Spleen (tissue), 11 donors: ENCODE measurements around the gene GSN. TPM values are rescaled to one million over a fixed set of nuclear protein-coding genes. Genes with fewer than 3 reads are reported as not detected.

Source experiments
- DNase-seq: peaks from one replicate; pipeline ENCODE4 v3.0.0-alpha.2; 2020
- H3K27ac ChIP-seq, 8 donors: fragments of 200-600 bp; sonication (generic) in 7 of 8; 1 replicate in 4 of 8; 2 replicates in 4 of 8; pipeline versions ENCODE4 v1.5.0 to v1.8.0; 2016 to 2021; ENCODE audit warnings: inconsistent platforms in 4 of 8, mild to moderate bottlenecking in 4 of 8, moderate library complexity in 1 of 8
- H3K27me3 ChIP-seq, 7 donors: fragments of 200-600 bp; sonication (generic) in 6 of 7; replicated peaks in 1 of 7; 1 replicate in 4 of 7; 2 replicates in 3 of 7; pipeline versions ENCODE4 v1.5.0 to v1.8.0; 2016 to 2021; ENCODE audit warnings: inconsistent platforms in 3 of 7, mild to moderate bottlenecking in 1 of 7
- H3K36me3 ChIP-seq, 6 donors: fragments of 200-600 bp; sonication (generic) in 5 of 6; 1 replicate in 4 of 6; 2 replicates in 2 of 6; pipeline versions ENCODE4 v1.5.0 to v1.8.0; 2016 to 2021; ENCODE audit warnings: inconsistent platforms in 2 of 6
- H3K4me1 ChIP-seq, 6 donors: fragments of 200-600 bp; sonication (generic) in 5 of 6; 1 replicate in 3 of 6; 2 replicates in 3 of 6; pipeline versions ENCODE4 v1.5.0 to v1.8.0; 2016 to 2021; ENCODE audit warnings: inconsistent platforms in 3 of 6
- H3K4me3 ChIP-seq, 8 donors: fragments of 200-600 bp; sonication (generic) in 7 of 8; 1 replicate in 4 of 8; 2 replicates in 4 of 8; pipeline versions ENCODE4 v1.5.0 to v1.8.0; 2016 to 2021; ENCODE audit warnings: inconsistent platforms in 4 of 8, mild to moderate bottlenecking in 4 of 8, moderate library complexity in 2 of 8
- H3K9me3 ChIP-seq, 8 donors: fragments of 200-600 bp; sonication (generic) in 7 of 8; 1 replicate in 4 of 8; 2 replicates in 4 of 8; pipeline versions ENCODE4 v1.5.0 to v1.8.0; 2016 to 2021; ENCODE audit warnings: inconsistent platforms in 4 of 8
- POLR2A ChIP-seq, 3 donors: fragments of 450-650 bp; IDR thresholded peaks; one replicate each; pipeline ENCODE4 v1.5.1; 2017; ENCODE audit warnings: antibody characterized with exemption in 3 of 3, mild to moderate bottlenecking in 1 of 3
- POLR2AphosphoS5 ChIP-seq, 3 donors: sonication (generic); formaldehyde crosslinking; IDR thresholded peaks; one replicate each; pipeline ENCODE4 v1.5.1; 2017; ENCODE audit warnings: antibody characterized with exemption in 3 of 3
- WGBS, 5 donors: extraction: QIAGEN DNeasy Blood & Tissue Kit in 3 of 5; methylation state at CpG; one replicate each; pipeline versions ENCODE4 v1.1.5 to v1.1.7; 2013 to 2018; 5-methylcytosine and 5-hydroxymethylcytosine counted together
- intact Hi-C: fragments of 100-400 bp; cut with DNase I; formaldehyde crosslinking; loops from one replicate; pipeline ENCODE4 v1.15.0; 2023; ENCODE audit warnings: low total_unique reads
- polyA plus RNA-seq, 3 donors: library from polyadenylated mRNA; stranded (reverse); fragments of 200-250 nt; gene quantifications; one replicate each; pipeline ENCODE4 v1.2.1, GENCODE V29; 2013
- total RNA-seq, 7 donors: library from RNA; depleted of rRNA in 3 of 7; stranded (reverse); fragments of >200 nt in 3 of 7; fragmentation: NEBNext Ultra II Directional in 4 of 7; extraction: Animal tissue kit (Norgen Biotek cat#: 25700) in 4 of 7; gene quantifications; one replicate each; pipeline versions ENCODE4 v1.1.0 to v1.2.1, GENCODE V29; 2016 to 2021
- TF ChIP-seq, protein P1 (sequence below), 11 experiments: fragments of 200-600 bp in 7 of 11; fragments of 450-650 bp in 4 of 11; sonication (generic) in 4 of 11; IDR thresholded peaks in 8 of 11; conservative IDR thresholded peaks in 3 of 11; 1 replicate in 7 of 11; 2 replicates in 4 of 11; pipeline versions ENCODE4 v1.4.0 to v1.8.0; 2016 to 2021; ENCODE audit warnings: antibody characterized with exemption in 11 of 11, inconsistent platforms in 4 of 11, mild to moderate bottlenecking in 1 of 11
- donor health status: healthy with polysubstance abuse.
- donor health status: DM: no; HTN: no; CAD: no; lungs with moderate emphysema.
- donor health status: DM: no; HTN: no; CAD: no.
- donor health status: Bipolar disorder and iron deficiency.
- donor health status: healthy.
- donor health status: DM: no; HTN: no; CAD: no.
- donor health status: DM: yes; HTN: yes; CAD: no.

The GSN gene
- total and polyA plus RNA-seq, 10 donors = 115 to 432 (median 227) TPM

DNA sequence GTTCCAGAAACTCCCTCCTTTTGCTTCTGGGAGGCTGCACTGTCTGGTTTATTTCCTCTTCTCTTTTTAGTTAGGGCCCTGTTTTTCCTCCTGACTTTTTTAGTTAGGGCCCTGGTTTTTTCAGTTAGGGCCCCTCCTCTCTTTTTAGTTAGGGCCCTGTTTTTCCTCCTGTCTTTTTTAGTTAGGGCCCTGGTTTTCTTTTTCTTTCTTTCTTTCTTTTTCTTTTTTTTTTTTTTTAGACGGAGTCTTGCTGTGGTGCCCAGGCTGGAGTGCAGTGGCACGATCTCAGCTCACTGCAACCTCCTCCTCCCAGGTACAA, 15.1 kb downstream of the GSN start:
- no peak for TF ChIP-seq POLR2AphosphoS5 (IDR thresholded peaks at IDR 0.05)
- no peak for TF ChIP-seq POLR2A (IDR thresholded peaks at IDR 0.05)
- TF ChIP-seq, protein P1, sequence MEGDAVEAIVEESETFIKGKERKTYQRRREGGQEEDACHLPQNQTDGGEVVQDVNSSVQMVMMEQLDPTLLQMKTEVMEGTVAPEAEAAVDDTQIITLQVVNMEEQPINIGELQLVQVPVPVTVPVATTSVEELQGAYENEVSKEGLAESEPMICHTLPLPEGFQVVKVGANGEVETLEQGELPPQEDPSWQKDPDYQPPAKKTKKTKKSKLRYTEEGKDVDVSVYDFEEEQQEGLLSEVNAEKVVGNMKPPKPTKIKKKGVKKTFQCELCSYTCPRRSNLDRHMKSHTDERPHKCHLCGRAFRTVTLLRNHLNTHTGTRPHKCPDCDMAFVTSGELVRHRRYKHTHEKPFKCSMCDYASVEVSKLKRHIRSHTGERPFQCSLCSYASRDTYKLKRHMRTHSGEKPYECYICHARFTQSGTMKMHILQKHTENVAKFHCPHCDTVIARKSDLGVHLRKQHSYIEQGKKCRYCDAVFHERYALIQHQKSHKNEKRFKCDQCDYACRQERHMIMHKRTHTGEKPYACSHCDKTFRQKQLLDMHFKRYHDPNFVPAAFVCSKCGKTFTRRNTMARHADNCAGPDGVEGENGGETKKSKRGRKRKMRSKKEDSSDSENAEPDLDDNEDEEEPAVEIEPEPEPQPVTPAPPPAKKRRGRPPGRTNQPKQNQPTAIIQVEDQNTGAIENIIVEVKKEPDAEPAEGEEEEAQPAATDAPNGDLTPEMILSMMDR (IDR thresholded peaks at IDR 0.05 in 8 of 11, conservative IDR thresholded peaks at IDR 0.05 in 3 of 11) = no peak
- no peak for DNase-seq
- H3K9me3 ChIP-seq = no peaks in the 10 kb centered on the region
- intact Hi-C loops = no loop called here
- peaks cover 0 to 47% (median 0%) of the 10 kb centered on the region in 6 donors for H3K36me3 ChIP-seq
- no peak overlapping the region for H3K4me3 ChIP-seq
- no peaks in the 10 kb centered on the region for H3K27me3 ChIP-seq
- WGBS, 5 donors = 37 to 83% (median 57%) methylated on average over 2 of the region's 2 CpGs
- H3K4me1 ChIP-seq = peaks cover 69 to 100% (median 97%) of the 10 kb centered on the region in 6 donors
- peak overlapping the region; percentile 63 to 95 (median 88) for H3K27ac ChIP-seq

DNA sequence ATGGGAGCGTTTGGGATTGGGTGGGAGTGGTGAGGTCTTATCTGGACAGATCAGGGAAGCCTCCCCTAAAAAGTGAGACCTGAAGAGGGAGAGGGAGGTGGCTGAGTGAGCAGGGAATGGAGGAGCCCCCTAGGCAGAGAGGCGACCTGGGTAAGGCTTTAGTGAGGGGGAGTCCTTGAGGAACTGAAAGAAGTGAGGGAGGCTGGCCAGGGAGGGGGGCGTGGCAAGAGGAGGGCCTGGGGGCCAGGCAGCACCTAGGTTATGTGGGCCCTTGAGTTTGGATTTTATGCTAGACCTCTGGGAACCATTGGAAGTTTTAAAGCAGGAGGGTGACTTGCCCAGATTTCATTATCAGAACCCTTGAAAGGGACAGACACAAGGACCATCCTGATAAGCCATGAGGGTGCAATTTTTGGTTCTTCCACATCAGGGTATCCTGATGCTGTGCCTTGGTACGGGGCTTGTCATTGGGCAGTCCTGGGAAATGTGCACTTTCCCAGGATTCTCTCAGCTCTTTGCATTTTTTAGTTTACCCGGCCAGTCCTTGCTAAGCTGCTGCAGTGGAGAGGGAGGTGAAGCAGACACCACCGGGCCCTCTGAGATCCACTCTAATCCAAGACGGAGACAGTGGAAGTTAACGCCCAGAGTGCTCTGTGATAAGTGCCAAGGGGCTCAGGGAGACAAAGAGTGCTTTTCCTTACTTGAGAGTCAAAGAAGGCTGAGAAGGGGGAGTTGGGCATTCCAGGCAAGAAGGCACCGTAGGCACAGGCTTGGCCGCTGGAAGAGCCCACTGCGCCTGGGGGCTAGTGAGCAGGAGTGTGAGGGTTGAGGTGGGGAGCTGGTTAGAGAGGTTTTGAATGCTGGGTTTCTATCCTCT, 16.1 kb downstream of the GSN start:
- DNase-seq = no peak
- Histone ChIP-seq H3K4me1 (peaks cover 72 to 100% (median 97%) of the 10 kb centered on the region in 6 donors), H3K36me3 (peaks cover 0 to 54% (median 0%) of the 10 kb centered on the region in 6 donors), H3K27ac (peak overlapping the region; percentile 73 to 95 (median 88)), H3K4me3 (no peak overlapping the region), H3K9me3 (no peaks in the 10 kb centered on the region), H3K27me3 (no peaks in the 10 kb centered on the region)
- TF ChIP-seq POLR2AphosphoS5 (IDR thresholded peaks at IDR 0.05) (no peak), POLR2A (IDR thresholded peaks at IDR 0.05) (no peak)
- TF ChIP-seq, protein P1 (IDR thresholded peaks at IDR 0.05 in 8 of 11, conservative IDR thresholded peaks at IDR 0.05 in 3 of 11) = no peak
- WGBS, 5 donors = 58 to 75% (median 68%) methylated on average over 11 of the region's 11 CpGs
- intact Hi-C loops = no loop called here

DNA sequence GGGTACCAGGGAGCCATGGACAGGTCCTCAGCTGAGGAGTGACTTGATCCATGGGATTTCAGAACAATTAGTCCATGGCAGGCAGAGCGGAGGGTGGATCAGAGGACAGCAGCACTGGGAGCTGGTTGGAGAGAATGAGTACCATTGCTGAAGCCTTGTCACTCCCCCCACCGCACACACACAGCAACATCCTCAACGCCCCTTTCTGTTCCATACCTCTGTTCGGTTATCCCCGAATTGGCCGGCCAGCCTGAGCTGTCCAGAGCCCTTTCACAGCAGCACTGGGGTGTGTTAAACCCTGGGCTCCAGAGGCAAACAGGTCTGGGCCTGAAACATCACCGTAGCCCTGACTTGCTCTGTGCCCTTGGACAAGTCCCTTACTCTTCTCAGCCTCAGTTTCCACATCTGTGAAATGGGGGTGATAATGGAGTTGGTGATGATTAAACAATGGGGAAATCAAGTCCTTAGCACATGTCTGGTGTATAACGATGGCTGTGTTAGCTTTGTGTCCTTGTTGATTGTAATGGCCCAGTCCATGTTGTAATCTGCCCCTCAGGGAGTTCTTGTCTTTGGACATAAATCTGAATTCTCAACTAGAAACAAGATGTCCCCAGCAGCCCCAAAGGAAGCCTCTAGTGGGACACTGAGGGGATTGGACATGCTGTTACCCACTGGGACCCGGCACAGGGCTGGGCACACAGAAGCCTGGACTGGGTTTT, 16.9 kb downstream of the GSN start:
- no peak overlapping the region for H3K4me3 ChIP-seq
- no peaks in the 10 kb centered on the region for H3K27me3 ChIP-seq
- intact Hi-C loops = no loop called here
- TF ChIP-seq, protein P1 (IDR thresholded peaks at IDR 0.05 in 8 of 11, conservative IDR thresholded peaks at IDR 0.05 in 3 of 11) = no peak
- TF ChIP-seq POLR2AphosphoS5 (IDR thresholded peaks at IDR 0.05) (no peak), POLR2A (IDR thresholded peaks at IDR 0.05) (no peak)
- H3K4me1 ChIP-seq = peaks cover 72 to 100% (median 98%) of the 10 kb centered on the region in 6 donors
- DNase-seq = no peak
- no peaks in the 10 kb centered on the region for H3K9me3 ChIP-seq
- H3K27ac ChIP-seq = peak overlapping the region; percentile 79 to 95 (median 88)
- 90 to 95% (median 92%) methylated on average over 9 of the region's 9 CpGs for WGBS, 5 donors
- H3K36me3 ChIP-seq = peaks cover 0 to 54% (median 0%) of the 10 kb centered on the region in 6 donors
